Fibroblast of the aortic adventitia (primary cell): Measurements from ENCODE around the gene KCNE3. TPM values are rescaled to one million over a fixed set of nuclear protein-coding genes. Genes with fewer than 3 reads are reported as not detected.
A peak's percentile ranks its signal among the peaks of the same experiment; 100 is the strongest.

Source experiments
- DNase-seq: peaks from one replicate; pipeline ENCODE4 v3.0.0-alpha.2; 2010; ENCODE audit warnings: low read depth
- H3K4me3 ChIP-seq: 2 replicates; pipeline ENCODE4 v1.5.1; 2011; ENCODE audit warnings: low read depth, mild to moderate bottlenecking, control low read depth, low read length, moderate library complexity
- CTCF ChIP-seq: IDR thresholded peaks from 2 replicates; pipeline ENCODE4 v1.5.1; 2011; ENCODE audit warnings: mild to moderate bottlenecking, low read length, control low read depth, inconsistent platforms; ENCODE audit not compliant: insufficient read depth
- total RNA-seq: library from RNA; depleted of rRNA; stranded (reverse); fragments of >200 nt; gene quantifications from 2 replicates; pipeline ENCODE4 v1.2.3, GENCODE V29; 2012; ENCODE audit warnings: low replicate concordance

The KCNE3 gene
- total RNA-seq, 1 donor, result 0.18 TPM

- no peak for TF ChIP-seq CTCF
- H3K4me3 ChIP-seq, result no peak overlapping the region
- DNase-seq, result no peak
These were observed 10.0 kb downstream of the KCNE3 start for GRCh38 chr11:74457356-74457755.

GRCh38 chr11:74453373-74453975 lies 13.9 kb downstream of the KCNE3 start:
- TF ChIP-seq CTCF, result peak; percentile 83

GRCh38 chr11:74452366-74452765 lies 15.0 kb downstream of the KCNE3 start:
- no peak for TF ChIP-seq CTCF
- H3K4me3 ChIP-seq, result no peak overlapping the region
- DNase-seq, result no peak

More at GRCh38 chr11:74453373-74453975, 13.9 kb downstream of the KCNE3 start:
- DNase-seq, result peak; percentile 67
- H3K4me3 ChIP-seq, result no peak overlapping the region

DNA sequence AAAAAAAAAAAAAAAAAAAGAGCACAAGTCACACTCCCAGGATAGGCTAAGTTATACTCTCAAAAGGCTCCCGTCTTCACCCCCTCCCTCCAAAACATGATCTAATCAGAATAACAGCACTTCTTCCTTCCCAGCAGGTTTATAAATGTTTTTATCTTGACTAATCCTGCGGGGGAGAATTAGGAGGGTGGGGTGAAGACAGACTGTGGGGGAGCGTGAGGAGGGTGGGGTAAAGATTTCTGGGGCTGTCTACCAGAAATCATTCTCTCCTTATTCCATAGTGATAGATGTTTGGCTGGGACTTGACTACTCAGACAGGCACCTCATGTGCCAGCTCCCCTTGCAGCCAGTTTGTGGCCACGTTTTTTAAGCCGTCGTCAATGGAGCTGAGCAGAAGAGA lies 17.0 kb downstream of the KCNE3 start:
- no peak for TF ChIP-seq CTCF
- no peak for DNase-seq
- no peak overlapping the region for H3K4me3 ChIP-seq

- no peak overlapping the region for H3K4me3 ChIP-seq
- peak; percentile 60 for TF ChIP-seq CTCF
- DNase-seq, result peak; percentile 88
These were observed 17.9 kb downstream of the KCNE3 start for GRCh38 chr11:74449369-74449931.

DNA sequence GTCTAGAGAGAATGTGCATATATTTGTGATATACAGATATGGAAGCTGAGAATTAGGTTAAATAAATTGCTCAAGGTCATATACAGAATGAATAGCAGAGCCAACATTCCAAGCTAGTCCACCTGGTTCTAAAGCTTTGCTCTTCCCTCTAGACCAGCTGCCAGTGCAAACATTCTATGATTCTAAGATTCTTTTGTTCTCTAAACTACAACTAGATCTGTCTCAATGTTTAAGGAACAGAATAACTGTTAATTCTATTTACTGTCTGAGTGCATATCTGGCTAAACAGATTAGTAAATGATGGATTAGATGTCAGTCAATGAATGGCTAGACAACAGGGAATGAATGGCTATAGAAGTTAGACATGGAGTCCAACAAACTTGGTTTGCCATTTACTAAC lies 19.6 kb downstream of the KCNE3 start:
- no peak overlapping the region for H3K4me3 ChIP-seq
- no peak for DNase-seq
- no peak for TF ChIP-seq CTCF

DNA sequence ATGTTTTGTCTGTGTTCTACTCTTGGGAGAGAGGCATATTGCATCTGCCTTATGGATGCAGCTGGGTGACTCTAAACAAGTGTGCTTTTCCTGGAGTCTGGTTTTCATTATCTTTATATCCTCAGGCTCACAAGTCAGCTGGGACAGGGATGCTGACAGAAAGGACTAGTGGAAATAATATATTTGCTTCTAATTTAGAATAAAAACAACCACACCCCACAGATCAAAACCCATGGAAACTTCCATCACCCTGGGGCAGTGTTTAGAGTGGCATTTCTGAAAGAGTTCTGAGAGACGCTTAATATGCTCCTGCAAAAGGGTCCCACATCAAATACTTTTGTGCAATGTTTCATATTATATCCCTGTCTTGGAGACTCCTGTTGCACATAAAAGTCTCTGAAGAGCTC lies 20.8 kb downstream of the KCNE3 start:
- no peak overlapping the region for H3K4me3 ChIP-seq
- no peak for DNase-seq
- no peak for TF ChIP-seq CTCF
